Activated naive CD4-positive, alpha-beta T cell treated with anti-CD3 and anti-CD28 coated beads for 36 hours (primary cell): ENCODE data around the gene ZP1. TPM values are rescaled to one million over a fixed set of nuclear protein-coding genes. Genes with fewer than 3 reads are reported as not detected.

ENCODE experiments used
- CTCF ChIA-PET: fragments of 350-600 bp; sonication (Branson Sonifier 250); formaldehyde crosslinking; loops from one replicate; lab custom pipeline; 2021; ENCODE audit warnings: antibody characterized with exemption; lab: Charles Lee
- DNase-seq: peaks from one replicate; pipeline ENCODE4 v3.0.0-alpha.2; 2020
- H3K27ac Mint-ChIP-seq: one replicate; pipeline ENCODE4 v1.8.0; 2021; ENCODE audit warnings: mild to moderate bottlenecking, mixed read lengths
- H3K27me3 Mint-ChIP-seq: one replicate; pipeline ENCODE4 v1.8.0; 2021; ENCODE audit warnings: low read depth, mixed read lengths
- H3K36me3 Mint-ChIP-seq: one replicate; pipeline ENCODE4 v1.8.0; 2021; ENCODE audit warnings: low read depth, mixed read lengths
- H3K4me1 Mint-ChIP-seq: one replicate; pipeline ENCODE4 v1.8.0; 2021; ENCODE audit warnings: low read depth, mixed read lengths
- H3K4me3 Mint-ChIP-seq: one replicate; pipeline ENCODE4 v1.8.0; 2021; ENCODE audit warnings: mild to moderate bottlenecking, moderate library complexity, mixed read lengths
- H3K9me3 Mint-ChIP-seq: one replicate; pipeline ENCODE4 v1.8.0; 2021; ENCODE audit warnings: mixed read lengths
- intact Hi-C: fragments of 100-400 bp; cut with micrococcal nuclease; formaldehyde crosslinking; loops from one replicate; pipeline ENCODE4 v1.15.1; 2023
- total RNA-seq, 2 experiments: library from RNA; stranded (reverse); gene quantifications; one replicate each; pipeline ENCODE4 v1.2.3, GENCODE V29; 2021

The ZP1 gene
- total RNA-seq, 2 experiments from 2014 or later = not detected

- H3K4me3 Mint-ChIP-seq = no peak overlapping the region
- intact Hi-C loops = no loop called here
- no peaks in the 10 kb centered on the region for H3K36me3 Mint-ChIP-seq
- CTCF ChIA-PET = interaction anchor here (0.7 to 1.5 kb wide), 3 partner anchors 30 to 517 kb away, joined by 3 to 4 read pairs (median 4); no protein-coding TSS in a partner anchor
- no peak overlapping the region for H3K27ac Mint-ChIP-seq
- peaks cover 3% of the 10 kb centered on the region for H3K4me1 Mint-ChIP-seq
- no peak for DNase-seq
- no peaks in the 10 kb centered on the region for H3K9me3 Mint-ChIP-seq
- no peaks in the 10 kb centered on the region for H3K27me3 Mint-ChIP-seq
Observed at GRCh38 chr11:60868682-60869450, 1.5 kb downstream of the ZP1 start.

GRCh38 chr11:60869451-60869825 lies 2.1 kb downstream of the ZP1 start:
- intact Hi-C loops = no loop called here
- Mint-ChIP-seq H3K4me1 (peaks cover 3% of the 10 kb centered on the region), H3K27ac (no peak overlapping the region), H3K27me3 (no peaks in the 10 kb centered on the region), H3K4me3 (no peak overlapping the region), H3K9me3 (no peaks in the 10 kb centered on the region), H3K36me3 (no peaks in the 10 kb centered on the region)
- DNase-seq = no peak
- CTCF ChIA-PET = no interaction called here

GRCh38 chr11:60870276-60870675 lies 2.9 kb downstream of the ZP1 start:
- CTCF ChIA-PET = interaction anchor here (0.7 to 1.9 kb wide), 2 partner anchors 39 to 1080 kb away, joined by 3 to 11 read pairs; no protein-coding TSS in a partner anchor
- Mint-ChIP-seq H3K27me3 (no peaks in the 10 kb centered on the region), H3K4me1 (peaks cover 3% of the 10 kb centered on the region), H3K27ac (no peak overlapping the region), H3K9me3 (no peaks in the 10 kb centered on the region), H3K36me3 (no peaks in the 10 kb centered on the region), H3K4me3 (no peak overlapping the region)
- intact Hi-C loops = no loop called here
- no peak for DNase-seq

- Mint-ChIP-seq H3K36me3 (no peaks in the 10 kb centered on the region), H3K27me3 (no peaks in the 10 kb centered on the region), H3K4me1 (peaks cover 3% of the 10 kb centered on the region), H3K4me3 (no peak overlapping the region), H3K9me3 (no peaks in the 10 kb centered on the region), H3K27ac (no peak overlapping the region)
- DNase-seq = no peak
- CTCF ChIA-PET = interaction anchor here (0.8 to 1.9 kb wide), 2 partner anchors 16 to 39 kb away, joined by 3 to 11 read pairs; no protein-coding TSS in a partner anchor
- intact Hi-C loops = no loop called here
Observed at GRCh38 chr11:60870733-60871377, 3.5 kb downstream of the ZP1 start.

GRCh38 chr11:60871378-60872061 lies 4.2 kb downstream of the ZP1 start:
- DNase-seq = no peak
- no peaks in the 10 kb centered on the region for H3K9me3 Mint-ChIP-seq

GRCh38 chr11:60872124-60872960 lies 5.0 kb downstream of the ZP1 start:
- H3K9me3 Mint-ChIP-seq = no peaks in the 10 kb centered on the region
- no peak overlapping the region for H3K27ac Mint-ChIP-seq
- H3K4me3 Mint-ChIP-seq = no peak overlapping the region
- H3K4me1 Mint-ChIP-seq = peaks cover 3% of the 10 kb centered on the region
- no peak for DNase-seq
- H3K27me3 Mint-ChIP-seq = no peaks in the 10 kb centered on the region
- CTCF ChIA-PET = interaction anchor here (0.7 kb wide), 1 partner anchor 27 kb away, joined by 3 read pairs; no protein-coding TSS in a partner anchor
- intact Hi-C loops = no loop called here
- H3K36me3 Mint-ChIP-seq = no peaks in the 10 kb centered on the region

More at GRCh38 chr11:60871378-60872061, 4.2 kb downstream of the ZP1 start:
- Mint-ChIP-seq H3K4me1 (peaks cover 3% of the 10 kb centered on the region), H3K4me3 (no peak overlapping the region), H3K27ac (no peak overlapping the region), H3K27me3 (no peaks in the 10 kb centered on the region), H3K36me3 (no peaks in the 10 kb centered on the region)
- CTCF ChIA-PET = interaction anchor here (0.7 to 1.9 kb wide), 3 partner anchors 16 to 40 kb away, joined by 3 to 11 read pairs (median 3); no protein-coding TSS in a partner anchor
- intact Hi-C loops = no loop called here

- Mint-ChIP-seq H3K4me1 (peaks cover 3% of the 10 kb centered on the region), H3K27ac (no peak overlapping the region), H3K27me3 (no peaks in the 10 kb centered on the region), H3K9me3 (no peaks in the 10 kb centered on the region), H3K4me3 (no peak overlapping the region), H3K36me3 (no peaks in the 10 kb centered on the region)
- DNase-seq = no peak
- intact Hi-C loops = no loop called here
- CTCF ChIA-PET = no interaction called here
Observed at GRCh38 chr11:60872961-60873524, 5.7 kb downstream of the ZP1 start.

GRCh38 chr11:60873533-60873932 lies 6.2 kb downstream of the ZP1 start:
- no peaks in the 10 kb centered on the region for H3K9me3 Mint-ChIP-seq
- no peak overlapping the region for H3K27ac Mint-ChIP-seq
- no peak overlapping the region for H3K4me3 Mint-ChIP-seq
- no peak for DNase-seq
- H3K27me3 Mint-ChIP-seq = no peaks in the 10 kb centered on the region
- CTCF ChIA-PET = no interaction called here
- no peaks in the 10 kb centered on the region for H3K36me3 Mint-ChIP-seq
- intact Hi-C loops = no loop called here
- H3K4me1 Mint-ChIP-seq = peaks cover 3% of the 10 kb centered on the region

GRCh38 chr11:60874421-60875365 lies 7.4 kb downstream of the ZP1 start:
- Mint-ChIP-seq H3K36me3 (no peaks in the 10 kb centered on the region), H3K27me3 (no peaks in the 10 kb centered on the region), H3K9me3 (no peaks in the 10 kb centered on the region), H3K4me3 (no peak overlapping the region), H3K4me1 (peaks cover 3% of the 10 kb centered on the region), H3K27ac (no peak overlapping the region)
- CTCF ChIA-PET = no interaction called here
- no peak for DNase-seq
- intact Hi-C loops = no loop called here

- Mint-ChIP-seq H3K27me3 (no peaks in the 10 kb centered on the region), H3K4me1 (peaks cover 3% of the 10 kb centered on the region), H3K27ac (no peak overlapping the region), H3K36me3 (no peaks in the 10 kb centered on the region), H3K4me3 (no peak overlapping the region), H3K9me3 (no peaks in the 10 kb centered on the region)
- no peak for DNase-seq
- intact Hi-C loops = no loop called here
- CTCF ChIA-PET = interaction anchor here (0.6 kb wide), 1 partner anchor 244 kb away, joined by 5 read pairs; no protein-coding TSS in a partner anchor
Observed at GRCh38 chr11:60875366-60876167, 8.2 kb downstream of the ZP1 start.
